NT2/D1 (cell line): ENCODE data around the gene PI4KB.

Experiments
- SUZ12 ChIP-seq: IDR thresholded peaks from 2 replicates; pipeline ENCODE4 v1.6.1; 2011; ENCODE audit not compliant: insufficient read length, insufficient read depth; ENCODE audit errors: extremely low read depth
- YY1 ChIP-seq: IDR thresholded peaks from 2 replicates; pipeline ENCODE4 v1.6.1; 2011; ENCODE audit not compliant: insufficient read length, insufficient read depth
- ZNF274 ChIP-seq: IDR thresholded peaks from 2 replicates; pipeline ENCODE4 v1.6.1; 2011; ENCODE audit warnings: mild to moderate bottlenecking, low read depth, low read length

DNA sequence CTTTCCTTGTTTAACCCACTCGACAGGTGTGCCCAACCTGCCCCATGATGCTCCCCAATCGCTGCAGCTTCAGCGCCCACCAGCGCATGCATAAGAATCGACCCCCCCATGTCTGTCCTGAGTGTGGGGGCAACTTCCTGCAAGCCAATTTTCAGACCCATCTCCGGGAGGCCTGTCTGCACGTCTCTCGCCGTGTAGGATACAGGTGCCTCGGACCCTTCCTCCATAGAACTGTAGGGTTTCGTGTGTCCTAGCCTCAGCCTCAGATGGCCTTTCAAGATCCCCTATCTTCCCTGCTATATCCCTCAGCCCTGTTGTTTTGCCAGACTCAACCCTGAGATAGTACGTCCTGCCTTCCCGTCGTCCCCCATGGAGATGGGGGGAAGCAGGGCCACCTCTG, 38.7 kb downstream of the PI4KB start:
- TF ChIP-seq SUZ12 (no peak), ZNF274 (no peak), YY1 (no peak)
